ENCODE measurements around the gene TUBA1C. TPM values are rescaled to one million over a fixed set of nuclear protein-coding genes. Genes with fewer than 3 reads are reported as not detected.
A peak's percentile ranks its signal among the peaks of the same experiment; 100 is the strongest.
"Not testable (repeated sequence)": the region's sequence is repeated elsewhere in the genome, so short reads cannot be mapped to it uniquely, and the experiment has no call there.

Gene TUBA1C
- total and polyA plus RNA-seq, 12 donors: 30.1 to 292 (median 93.3) TPM

DNA sequence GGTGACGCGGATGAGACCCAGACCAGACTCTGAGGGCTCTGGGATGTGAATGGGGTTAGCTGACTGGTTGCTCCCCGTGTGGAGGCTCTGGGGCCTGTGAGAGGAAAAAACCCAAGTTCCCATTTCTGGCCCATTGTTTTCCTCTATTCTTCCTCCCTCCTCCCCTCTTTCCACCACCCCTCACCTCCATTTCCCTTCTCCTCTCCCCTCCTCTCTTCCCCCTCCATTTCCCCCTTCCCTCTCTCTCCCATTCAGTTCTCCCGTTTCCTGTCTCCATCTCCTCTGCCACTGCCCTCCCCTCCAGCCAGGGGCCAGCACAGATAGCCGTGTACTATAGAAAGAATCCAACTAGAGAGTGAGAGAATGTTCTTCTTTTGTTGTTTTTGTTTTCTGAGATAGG is 17.4 kb downstream of the TUBA1C start:
- no peak for DNase-seq
- no peak overlapping the region for H3K27ac ChIP-seq
- no peaks in the 10 kb centered on the region for H3K9me3 ChIP-seq (replicated peaks in 1 of 3)
- intact Hi-C loops (cut with DNase I): no loop called here
- no peak overlapping the region for H3K4me3 ChIP-seq
- TF ChIP-seq, protein P1, sequence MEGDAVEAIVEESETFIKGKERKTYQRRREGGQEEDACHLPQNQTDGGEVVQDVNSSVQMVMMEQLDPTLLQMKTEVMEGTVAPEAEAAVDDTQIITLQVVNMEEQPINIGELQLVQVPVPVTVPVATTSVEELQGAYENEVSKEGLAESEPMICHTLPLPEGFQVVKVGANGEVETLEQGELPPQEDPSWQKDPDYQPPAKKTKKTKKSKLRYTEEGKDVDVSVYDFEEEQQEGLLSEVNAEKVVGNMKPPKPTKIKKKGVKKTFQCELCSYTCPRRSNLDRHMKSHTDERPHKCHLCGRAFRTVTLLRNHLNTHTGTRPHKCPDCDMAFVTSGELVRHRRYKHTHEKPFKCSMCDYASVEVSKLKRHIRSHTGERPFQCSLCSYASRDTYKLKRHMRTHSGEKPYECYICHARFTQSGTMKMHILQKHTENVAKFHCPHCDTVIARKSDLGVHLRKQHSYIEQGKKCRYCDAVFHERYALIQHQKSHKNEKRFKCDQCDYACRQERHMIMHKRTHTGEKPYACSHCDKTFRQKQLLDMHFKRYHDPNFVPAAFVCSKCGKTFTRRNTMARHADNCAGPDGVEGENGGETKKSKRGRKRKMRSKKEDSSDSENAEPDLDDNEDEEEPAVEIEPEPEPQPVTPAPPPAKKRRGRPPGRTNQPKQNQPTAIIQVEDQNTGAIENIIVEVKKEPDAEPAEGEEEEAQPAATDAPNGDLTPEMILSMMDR (IDR thresholded peaks at IDR 0.05): no peak
- TF ChIP-seq POLR2A (IDR thresholded peaks at IDR 0.05): no peak
- 75 to 89% (median 77%) methylated on average over 5 of the region's 5 CpGs for WGBS, 4 donors
- no peaks in the 10 kb centered on the region for H3K27me3 ChIP-seq
- H3K4me1 ChIP-seq (replicated peaks in 1 of 2): no peaks in the 10 kb centered on the region
- no peaks in the 10 kb centered on the region for H3K36me3 ChIP-seq (replicated peaks in 1 of 2)

DNA sequence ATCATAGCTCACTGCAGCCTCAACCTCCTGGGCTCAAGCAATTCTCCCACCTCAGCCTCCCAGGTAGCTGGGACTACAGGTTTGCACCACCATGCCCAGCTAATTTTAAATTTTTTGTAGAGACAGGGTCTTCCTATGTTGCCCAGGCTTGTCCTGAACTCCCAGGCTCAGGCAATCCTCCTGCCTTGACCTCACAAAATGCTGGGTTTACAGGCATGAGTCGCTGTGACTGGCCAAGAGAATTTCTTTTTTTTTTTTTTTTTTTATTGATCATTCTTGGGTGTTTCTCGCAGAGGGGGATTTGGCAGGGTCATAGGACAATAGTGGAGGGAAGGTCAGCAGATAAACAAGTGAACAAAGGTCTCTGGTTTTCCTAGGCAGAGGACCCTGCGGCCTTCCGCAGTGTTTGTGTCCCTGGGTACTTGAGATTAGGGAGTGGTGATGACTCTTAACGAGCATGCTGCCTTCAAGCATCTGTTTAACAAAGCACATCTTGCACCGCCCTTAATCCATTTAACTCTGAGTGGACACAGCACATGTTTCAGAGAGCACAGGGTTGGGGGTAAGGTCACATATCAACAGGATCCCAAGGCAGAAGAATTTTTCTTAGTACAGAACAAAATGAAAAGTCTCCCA is 18.0 kb downstream of the TUBA1C start:
- intact Hi-C loops (cut with DNase I); H3K9me3 ChIP-seq (replicated peaks in 1 of 3); DNase-seq; H3K4me3 ChIP-seq; H3K27me3 ChIP-seq; H3K4me1 ChIP-seq (replicated peaks in 1 of 2); H3K27ac ChIP-seq; H3K36me3 ChIP-seq (replicated peaks in 1 of 2): not testable (repeated sequence)
- WGBS, 4 donors: 67 to 91% (median 82%) methylated on average over 1 to 4 of the region's 6 CpGs

DNA sequence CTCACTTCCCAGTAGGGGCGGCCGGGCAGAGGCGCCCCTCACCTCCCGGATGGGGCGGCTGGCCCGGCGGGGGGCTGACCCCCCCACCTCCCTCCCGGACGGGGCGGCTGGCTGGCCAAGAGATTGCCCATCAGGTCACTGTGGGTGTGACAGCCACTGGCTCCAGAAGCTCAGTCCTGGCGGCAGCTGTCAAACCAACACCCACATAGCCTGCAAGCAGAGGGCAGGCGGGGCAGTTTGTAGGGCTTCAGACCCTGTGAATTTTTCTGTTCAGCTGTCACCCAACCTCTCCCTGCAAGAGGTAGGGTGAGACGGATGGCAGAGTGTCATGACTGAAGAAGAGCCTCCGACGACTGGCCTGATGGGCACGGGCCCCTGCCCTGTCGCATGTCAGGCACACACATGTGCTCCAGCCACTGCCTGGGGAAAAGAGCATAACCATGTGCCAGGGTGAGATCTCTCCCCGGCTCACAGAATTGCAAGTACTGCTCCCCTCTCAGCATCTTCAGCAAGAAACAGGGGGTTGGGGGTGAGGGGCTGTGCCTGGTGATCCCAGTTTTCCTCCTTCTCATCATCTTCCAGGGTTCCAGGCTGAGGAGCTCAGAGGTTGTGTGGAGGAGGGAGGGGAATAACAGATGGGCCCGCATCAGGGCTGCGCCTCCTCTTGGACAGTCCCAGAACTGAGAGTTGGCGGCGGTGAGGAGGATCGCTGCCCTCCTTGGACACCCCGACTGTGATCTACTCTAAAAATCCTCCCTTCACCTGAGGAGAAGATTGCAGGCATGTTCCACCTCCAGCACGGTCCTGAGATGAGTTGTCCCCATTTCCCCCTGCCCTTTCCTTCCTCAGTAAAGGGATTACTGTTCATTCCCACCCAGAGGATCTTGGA is 18.9 kb downstream of the TUBA1C start:
- Histone ChIP-seq H3K27me3 (no peaks in the 10 kb centered on the region), H3K36me3 (replicated peaks in 1 of 2) (no peaks in the 10 kb centered on the region), H3K9me3 (replicated peaks in 1 of 3) (no peaks in the 10 kb centered on the region), H3K27ac (no peak overlapping the region), H3K4me1 (replicated peaks in 1 of 2) (no peaks in the 10 kb centered on the region), H3K4me3 (no peak overlapping the region)
- no peak for TF ChIP-seq POLR2A (IDR thresholded peaks at IDR 0.05)
- TF ChIP-seq, protein P1 (IDR thresholded peaks at IDR 0.05): no peak
- 79 to 84% (median 83%) methylated on average over 15 to 25 of the region's 25 CpGs for WGBS, 4 donors
- peak in 1 of 7 donors; percentile 7 for DNase-seq
- intact Hi-C loops (cut with DNase I): no loop called here

DNA sequence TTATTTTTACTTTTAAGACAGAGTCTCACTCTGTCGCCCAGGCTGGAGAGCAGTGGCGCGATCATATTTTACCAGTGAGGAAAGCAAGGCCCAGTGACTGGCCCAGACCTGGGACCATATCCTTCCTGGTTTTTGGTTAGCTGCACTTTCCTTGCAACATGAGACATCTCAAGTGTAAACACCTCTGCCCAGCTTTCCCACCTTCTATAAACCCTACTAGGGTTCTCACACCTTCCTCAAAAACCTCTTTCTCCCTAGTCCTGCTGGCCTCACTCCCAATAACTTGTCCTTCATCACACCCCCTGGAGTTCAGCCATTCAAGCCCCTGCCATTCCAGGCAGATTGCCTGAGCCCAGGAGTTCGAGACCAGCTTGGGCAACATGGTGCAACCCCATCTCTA is 19.8 kb downstream of the TUBA1C start:
- Histone ChIP-seq H3K9me3 (replicated peaks in 1 of 3) (no peaks in the 10 kb centered on the region), H3K4me1 (replicated peaks in 1 of 2) (no peaks in the 10 kb centered on the region), H3K27ac (no peak overlapping the region), H3K36me3 (replicated peaks in 1 of 2) (no peaks in the 10 kb centered on the region), H3K27me3 (no peaks in the 10 kb centered on the region), H3K4me3 (no peak overlapping the region)
- DNase-seq: peak in 1 of 7 donors; percentile 2
- 68 to 92% (median 82%) methylated on average over 4 of the region's 4 CpGs for WGBS, 4 donors
- TF ChIP-seq, protein P1 (IDR thresholded peaks at IDR 0.05): no peak
- TF ChIP-seq POLR2A (IDR thresholded peaks at IDR 0.05): no peak
- intact Hi-C loops (cut with DNase I): no loop called here
